ENCODE data around the gene SPG11. TPM values are rescaled to one million over a fixed set of nuclear protein-coding genes. Genes with fewer than 3 reads are reported as not detected.

The SPG11 gene
- total RNA-seq, 1 experiment from 2014 or later: 38.3 TPM

DNA sequence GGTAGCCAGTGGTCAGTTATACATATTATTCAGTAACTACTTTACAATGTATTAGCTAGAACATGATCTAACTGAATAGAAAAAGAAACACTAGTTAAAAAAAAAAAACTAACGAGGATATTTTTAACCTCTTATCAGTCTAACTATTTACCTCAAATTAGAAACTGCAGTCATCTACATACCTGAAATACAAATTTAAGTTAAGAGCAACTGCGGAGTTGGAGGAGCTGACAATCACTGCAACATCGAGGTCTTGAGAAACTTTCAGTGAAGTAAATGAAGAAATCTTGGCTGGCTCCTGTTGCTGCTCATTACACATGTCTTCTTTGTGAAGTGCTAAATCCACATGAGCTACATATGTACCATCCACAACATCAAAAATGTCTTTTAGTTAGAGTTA, 6.5 kb downstream of the SPG11 start:
- H3K27ac Mint-ChIP-seq: 0 out of 7 replicates have a peak overlapping the region, but pooled peaks of 1 of the 3 experiments have one; percentile 34
- H3K18ac ChIP-seq (ENCODE audit: insufficient read length, low read depth, low read length): no peak overlapping the region
- no peaks in the 10 kb centered on the region for H3K27me3 Mint-ChIP-seq (ENCODE audit: low read depth)
- no peak overlapping the region for H3K56ac ChIP-seq (ENCODE audit: insufficient read length, low read depth, low read length)
- TF ChIP-seq, protein P1, sequence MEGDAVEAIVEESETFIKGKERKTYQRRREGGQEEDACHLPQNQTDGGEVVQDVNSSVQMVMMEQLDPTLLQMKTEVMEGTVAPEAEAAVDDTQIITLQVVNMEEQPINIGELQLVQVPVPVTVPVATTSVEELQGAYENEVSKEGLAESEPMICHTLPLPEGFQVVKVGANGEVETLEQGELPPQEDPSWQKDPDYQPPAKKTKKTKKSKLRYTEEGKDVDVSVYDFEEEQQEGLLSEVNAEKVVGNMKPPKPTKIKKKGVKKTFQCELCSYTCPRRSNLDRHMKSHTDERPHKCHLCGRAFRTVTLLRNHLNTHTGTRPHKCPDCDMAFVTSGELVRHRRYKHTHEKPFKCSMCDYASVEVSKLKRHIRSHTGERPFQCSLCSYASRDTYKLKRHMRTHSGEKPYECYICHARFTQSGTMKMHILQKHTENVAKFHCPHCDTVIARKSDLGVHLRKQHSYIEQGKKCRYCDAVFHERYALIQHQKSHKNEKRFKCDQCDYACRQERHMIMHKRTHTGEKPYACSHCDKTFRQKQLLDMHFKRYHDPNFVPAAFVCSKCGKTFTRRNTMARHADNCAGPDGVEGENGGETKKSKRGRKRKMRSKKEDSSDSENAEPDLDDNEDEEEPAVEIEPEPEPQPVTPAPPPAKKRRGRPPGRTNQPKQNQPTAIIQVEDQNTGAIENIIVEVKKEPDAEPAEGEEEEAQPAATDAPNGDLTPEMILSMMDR (conservative IDR thresholded peaks at IDR 0.05): no peak
- no peak for DNase-seq
- H3K27ac ChIP-seq (ENCODE audit: insufficient read length, low read depth, low read length): no peak overlapping the region
- H3K14ac ChIP-seq (ENCODE audit: insufficient read depth, low read length): no peak overlapping the region
- no peaks in the 10 kb centered on the region for H3K79me2 ChIP-seq (ENCODE audit: insufficient read depth, low read length)
- H2BK15ac ChIP-seq (ENCODE audit: low read depth, low read length): no peak overlapping the region
- no peaks in the 10 kb centered on the region for H3K27me3 ChIP-seq (ENCODE audit: insufficient read depth, low read length)
- no peak overlapping the region for H3K4ac ChIP-seq (ENCODE audit: low read depth, low read length)
- no peak overlapping the region for H3K23ac ChIP-seq (ENCODE audit: insufficient read length, low read depth, low read length)
- no peak overlapping the region for H2AFZ ChIP-seq (ENCODE audit: low read length)
- no peak overlapping the region for H3T11ph ChIP-seq (ENCODE audit: low read length)
- H3K4me2 ChIP-seq (ENCODE audit: insufficient read depth, insufficient read length, low read length): no peak overlapping the region
- no peak overlapping the region for H2BK20ac ChIP-seq (ENCODE audit: low read depth, low read length, poor library complexity, severe bottlenecking)
- H3K23me2 ChIP-seq (ENCODE audit: insufficient read length, low read depth, low read length, poor library complexity, severe bottlenecking): no peaks in the 10 kb centered on the region
- H4K8ac ChIP-seq (replicated peaks; ENCODE audit: insufficient read length, low read depth, low read length): no peak overlapping the region
- H3K4me1 ChIP-seq (ENCODE audit: insufficient read depth, low read length): no peaks in the 10 kb centered on the region
- H3K9me3 Mint-ChIP-seq: no peaks in the 10 kb centered on the region
- no peak overlapping the region for H3K9ac ChIP-seq (ENCODE audit: extremely low read depth, insufficient read length, low read length)
- peaks cover 2% of the 10 kb centered on the region in 2 experiments; a peak in 3 of 4 replicates for H3K4me1 Mint-ChIP-seq
- H4K20me1 ChIP-seq (ENCODE audit: control insufficient read depth, insufficient read depth, insufficient read length): no peaks in the 10 kb centered on the region
- H2BK12ac ChIP-seq (ENCODE audit: insufficient read length, low read depth, low read length): no peak overlapping the region
- H2BK5ac ChIP-seq (ENCODE audit: insufficient read length, low read length): no peak overlapping the region
- WGBS (ENCODE audit: extremely low coverage, insufficient read length, low lambda C conversion rate): no CpG with 5 or more reads among the region's 3 CpGs
- H3K9me3 ChIP-seq (ENCODE audit: control insufficient read depth, low read depth, low read length): no peaks in the 10 kb centered on the region
- H3K4me3 Mint-ChIP-seq: no peak overlapping the region
- no peak overlapping the region for H2BK120ac ChIP-seq (ENCODE audit: low read depth, low read length, poor library complexity, severe bottlenecking)
- peaks cover 9 to 49% (median 42%) of the 10 kb centered on the region in 3 experiments; a peak in 6 of 7 replicates for H3K36me3 Mint-ChIP-seq (ENCODE audit: insufficient read depth in 1 of 3, low read depth in 3 of 3)
- H4K5ac ChIP-seq (ENCODE audit: insufficient read length, low read depth, low read length): no peak overlapping the region
- no peaks in the 10 kb centered on the region for H3K79me1 ChIP-seq (ENCODE audit: insufficient read depth, low read depth, low read length, poor library complexity, severe bottlenecking)
- H2AK5ac ChIP-seq (ENCODE audit: insufficient read length, low read length): no peak overlapping the region
- no peak overlapping the region for H4K91ac ChIP-seq (ENCODE audit: insufficient read length, low read depth, low read length)
